Right lobe of liver (tissue), 6 donors: ENCODE measurements around the gene WDR89. TPM values are rescaled to one million over a fixed set of nuclear protein-coding genes. Genes with fewer than 3 reads are reported as not detected.

ENCODE experiments used
- ATAC-seq, 4 donors: fragments of 200-7000 bp; cut with Tn5 transposase; one replicate each; pipeline ENCODE4 v1.9.1; 2020; ENCODE audit warnings: mild to moderate bottlenecking in 4 of 4, moderate library complexity in 4 of 4
- DNase-seq, 3 donors: peaks; one replicate each; pipeline ENCODE4 v3.0.0-alpha.2; 2020
- H3K27ac ChIP-seq, 3 donors: fragments of 200-600 bp; one replicate each; pipeline ENCODE4 v1.8.0; 2022
- H3K27me3 ChIP-seq, 2 donors: fragments of 200-600 bp; one replicate each; pipeline ENCODE4 v1.8.0; 2022
- H3K36me3 ChIP-seq, 4 donors: fragments of 200-600 bp; sonication (generic) in 1 of 4; one replicate each; pipeline versions ENCODE4 v1.5.1 to v1.8.0; 2017 to 2022; ENCODE audit warnings: control low read depth in 1 of 4
- H3K4me1 ChIP-seq, 4 donors: fragments of 200-600 bp; sonication (generic) in 1 of 4; one replicate each; pipeline versions ENCODE4 v1.5.1 to v1.8.0; 2017 to 2022; ENCODE audit warnings: control low read depth in 1 of 4
- H3K4me3 ChIP-seq, 3 donors: fragments of 200-600 bp; one replicate each; pipeline ENCODE4 v1.8.0; 2022
- H3K9me3 ChIP-seq, 4 donors: fragments of 200-600 bp; sonication (generic) in 1 of 4; one replicate each; pipeline versions ENCODE4 v1.5.1 to v1.8.0; 2017 to 2022; ENCODE audit warnings: control low read depth in 1 of 4
- CTCF ChIP-seq, 4 donors: fragments of 200-600 bp in 3 of 4; fragments of 450-650 bp in 1 of 4; IDR thresholded peaks; one replicate each; pipeline versions ENCODE4 v1.5.1 to v1.8.0; 2016 to 2022; ENCODE audit warnings: antibody characterized with exemption in 4 of 4, mild to moderate bottlenecking in 2 of 4
- POLR2A ChIP-seq: fragments of 450-650 bp; IDR thresholded peaks from one replicate; pipeline ENCODE4 v1.6.1; 2017; ENCODE audit warnings: antibody characterized with exemption, mild to moderate bottlenecking
- WGBS: methylation state at CpG from one replicate; pipeline ENCODE4 v1.1.6; 2018; ENCODE audit warnings: low coverage, low lambda C conversion rate; ENCODE audit not compliant: insufficient coverage; ENCODE audit errors: missing lambda C conversion rate; 5-methylcytosine and 5-hydroxymethylcytosine counted together
- intact Hi-C, 2 donors: fragments of 100-400 bp; cut with DNase I; formaldehyde crosslinking; loops; one replicate each; pipeline versions ENCODE4 v1.11.2 to v1.14.1; 2022
- total RNA-seq, 6 experiments: library from RNA; depleted of rRNA in 2 of 6; stranded (reverse); fragments of >200 nt in 2 of 6; fragmentation: NEBNext Ultra II Directional in 3 of 6; extraction: Animal tissue kit (Norgen Biotek cat#: 25700) in 3 of 6; gene quantifications; one replicate each; pipeline versions ENCODE4 v1.1.0 to v1.2.4, GENCODE V29; 2016 to 2023
- donor health status: DM: no; HTN: yes; CAD: no.
- donor health status: DM: no; HTN: no; CAD: no.
- donor health status: DM: no; HTN: no; CAD: no.
- donor health status: DM: no; HTN: yes; CAD: no.
- donor health status: DM: no; HTN: yes; CAD: no.

WDR89 gene
- total RNA-seq, 6 experiments from 2014 or later = 3.3 to 7.9 (median 5.8) TPM

GRCh38 chr14:63563370-63564026, 78.2 kb downstream of the WDR89 start:
- Histone ChIP-seq H3K4me3 (no peak overlapping the region), H3K27me3 (no peaks in the 10 kb centered on the region), H3K4me1 (no peaks in the 10 kb centered on the region), H3K9me3 (no peaks in the 10 kb centered on the region), H3K36me3 (no peaks in the 10 kb centered on the region), H3K27ac (no peak overlapping the region)
- TF ChIP-seq CTCF (IDR thresholded peaks at IDR 0.05) = no peak
- TF ChIP-seq POLR2A = no peak
- WGBS = 70% methylated on average over 7 of the region's 7 CpGs
- ATAC-seq = no peak
- intact Hi-C loops = no loop called here
- DNase-seq = no peak

GRCh38 chr14:63562405-63562804, 79.3 kb downstream of the WDR89 start:
- no peak overlapping the region for H3K27ac ChIP-seq
- DNase-seq = no peak
- H3K36me3 ChIP-seq = no peaks in the 10 kb centered on the region
- TF ChIP-seq CTCF (IDR thresholded peaks at IDR 0.05) = no peak
- no peak for TF ChIP-seq POLR2A
- no peak for ATAC-seq
- no peaks in the 10 kb centered on the region for H3K4me1 ChIP-seq
- H3K9me3 ChIP-seq = no peaks in the 10 kb centered on the region
- no peaks in the 10 kb centered on the region for H3K27me3 ChIP-seq
- no peak overlapping the region for H3K4me3 ChIP-seq
- WGBS = 69% methylated on average over 1 of the region's 3 CpGs
- intact Hi-C loops = no loop called here

DNA sequence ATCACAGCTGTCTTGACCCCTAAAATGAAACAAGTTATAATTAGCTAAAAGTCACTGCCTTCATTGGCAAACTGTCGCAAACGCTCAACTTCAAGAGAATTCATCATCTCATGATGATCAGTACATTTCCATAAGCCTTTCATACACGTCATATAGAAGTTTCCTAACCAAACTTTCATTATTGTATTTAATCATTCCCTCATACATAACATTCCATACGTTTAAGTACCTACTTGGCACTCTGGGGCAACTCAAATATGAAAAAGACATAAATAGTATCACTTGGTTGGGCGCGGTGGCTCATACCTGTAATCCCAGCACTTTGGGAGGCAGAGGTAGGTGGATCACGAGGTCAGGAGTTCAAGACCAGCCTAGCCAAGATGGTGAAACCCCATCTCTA, 86.1 kb downstream of the WDR89 start:
- Histone ChIP-seq H3K27ac (no peak overlapping the region), H3K4me1 (no peaks in the 10 kb centered on the region), H3K4me3 (no peak overlapping the region), H3K36me3 (no peaks in the 10 kb centered on the region), H3K9me3 (no peaks in the 10 kb centered on the region), H3K27me3 (no peaks in the 10 kb centered on the region)
- intact Hi-C loops = no loop called here
- ATAC-seq (no peak), DNase-seq (no peak)
- WGBS = 74% methylated on average over 7 of the region's 7 CpGs
- TF ChIP-seq CTCF (IDR thresholded peaks at IDR 0.05) (no peak), POLR2A (no peak)

DNA sequence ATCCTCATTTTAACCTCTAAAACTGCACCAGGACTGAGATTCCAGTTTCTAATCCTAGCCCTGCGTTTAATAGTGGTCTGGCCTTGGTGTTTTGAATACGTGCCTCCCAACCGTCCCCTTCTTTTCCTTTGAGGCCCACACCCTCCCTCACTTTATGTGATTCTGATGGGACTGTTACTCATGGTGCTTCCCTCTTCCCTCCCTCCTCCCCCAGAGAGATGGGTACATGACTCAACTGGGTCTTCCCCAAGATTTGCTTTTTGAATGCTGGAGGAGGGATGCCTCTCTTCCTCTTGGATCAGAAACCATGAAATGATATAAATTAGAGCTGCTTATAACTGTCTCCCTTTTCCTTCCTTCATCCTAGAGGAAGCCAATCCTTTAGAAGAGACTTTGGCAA, 90.3 kb downstream of the WDR89 start:
- DNase-seq (no peak), ATAC-seq (no peak)
- TF ChIP-seq CTCF (IDR thresholded peaks at IDR 0.05) (no peak), POLR2A (no peak)
- intact Hi-C loops = no loop called here
- WGBS = 79% methylated on average over 3 of the region's 3 CpGs
- no peak overlapping the region for H3K4me3 ChIP-seq
- H3K27me3 ChIP-seq = no peaks in the 10 kb centered on the region
- no peaks in the 10 kb centered on the region for H3K4me1 ChIP-seq
- H3K27ac ChIP-seq = no peak overlapping the region
- no peaks in the 10 kb centered on the region for H3K36me3 ChIP-seq
- no peaks in the 10 kb centered on the region for H3K9me3 ChIP-seq
